HepG2 (cell line): ENCODE measurements around the gene PKD2L1. TPM values are rescaled to one million over a fixed set of nuclear protein-coding genes. Genes with fewer than 3 reads are reported as not detected.
A peak's percentile ranks its signal among the peaks of the same experiment; 100 is the strongest.

ENCODE experiments used
- AHR ChIP-seq: IDR thresholded peaks from 2 replicates; pipeline ENCODE4 v1.6.1; 2018; ENCODE audit warnings: missing genetic modification reagents, missing compliant biosample characterization
- AKAP8 ChIP-seq: sonication (generic); formaldehyde crosslinking; IDR thresholded peaks from 2 replicates; pipeline ENCODE4 v1.5.1; 2020; ENCODE audit warnings: mild to moderate bottlenecking, missing genetic modification reagents
- ATF7-NPFF ChIP-seq: sonication (generic); formaldehyde crosslinking; IDR thresholded peaks from 2 replicates; pipeline ENCODE4 v1.8.1; 2023; ENCODE audit warnings: mild to moderate bottlenecking, low read depth, missing genetic modification reagents, moderate library complexity
- BCL6 ChIP-seq: IDR thresholded peaks from 2 replicates; pipeline ENCODE4 v1.6.1; 2016; ENCODE audit warnings: missing genetic modification reagents, missing compliant biosample characterization
- JUNB ChIP-seq: sonication (generic); formaldehyde crosslinking; IDR thresholded peaks from 2 replicates; pipeline ENCODE4 v1.8.0; 2022; ENCODE audit warnings: missing genetic modification reagents, mild to moderate bottlenecking, borderline replicate concordance
- NRL ChIP-seq: sonication (generic); formaldehyde crosslinking; IDR thresholded peaks from 2 replicates; pipeline ENCODE4 v1.5.0; 2020; ENCODE audit warnings: missing genetic modification reagents, mild to moderate bottlenecking, moderate library complexity, borderline replicate concordance
- SETDB1 ChIP-seq: sonication (generic); formaldehyde crosslinking; IDR thresholded peaks from 2 replicates; pipeline ENCODE4 v1.5.1; 2020; ENCODE audit warnings: missing genetic modification reagents, mild to moderate bottlenecking, borderline replicate concordance
- SNAPC2 ChIP-seq: sonication (generic); formaldehyde crosslinking; IDR thresholded peaks from 2 replicates; pipeline ENCODE4 v1.8.1; 2022; ENCODE audit warnings: mild to moderate bottlenecking, missing genetic modification reagents
- ZNF274 ChIP-seq: sonication (generic); formaldehyde crosslinking; IDR thresholded peaks from 2 replicates; pipeline ENCODE4 v1.5.1; 2020; ENCODE audit warnings: mild to moderate bottlenecking, missing genetic modification reagents
- ZNF713 ChIP-seq: sonication (generic); formaldehyde crosslinking; IDR thresholded peaks from 2 replicates; pipeline ENCODE4 v1.4.0; 2020; ENCODE audit warnings: mild to moderate bottlenecking, missing genetic modification reagents
- ZSCAN31 ChIP-seq: sonication (generic); formaldehyde crosslinking; IDR thresholded peaks from 2 replicates; pipeline ENCODE4 v1.5.0; 2020; ENCODE audit warnings: low read depth, mild to moderate bottlenecking, missing genetic modification reagents
- polyA plus RNA-seq, 8 experiments: library from polyadenylated mRNA; depleted of rRNA in 3 of 8; stranded (reverse) in 7 of 8; unstranded in 1 of 8; fragments of >200 nt; fragmentation: Illumina TruSeq in 4 of 8; extraction: Trizol in 4 of 8; gene quantifications; 2 replicates each; pipeline versions ENCODE4 v1.2.1 to v1.2.3, GENCODE V29; 2011 to 2016; ENCODE audit warnings: low read depth in 4 of 8, missing spikeins in 1 of 8, mixed read lengths in 1 of 8; ENCODE audit not compliant: insufficient read depth in 1 of 8
- total RNA-seq, 5 experiments: library from RNA; depleted of rRNA; stranded (reverse); fragments of >200 nt; fragmentation: Illumina TruSeq; extraction: Trizol; gene quantifications; 2 replicates each; pipeline ENCODE4 v1.2.3, GENCODE V29; 2016; ENCODE audit warnings: low read depth in 1 of 5
- TF ChIP-seq, protein P1 (sequence below): sonication (generic); formaldehyde crosslinking; IDR thresholded peaks from 2 replicates; pipeline ENCODE4 v1.9.0; 2021; ENCODE audit warnings: mild to moderate bottlenecking, missing genetic modification reagents
- TF ChIP-seq, protein P2 (sequence below): sonication (generic); formaldehyde crosslinking; IDR thresholded peaks from 2 replicates; pipeline ENCODE4 v1.4.0; 2020; ENCODE audit warnings: missing genetic modification reagents
- TF ChIP-seq, protein P3 (sequence below), 2 experiments: fragments of 450-650 bp in 1 of 2; sonication (generic) in 1 of 2; formaldehyde crosslinking; IDR thresholded peaks; 2 replicates each; pipeline versions ENCODE4 v1.5.0 to v1.8.0; 2020 to 2022; ENCODE audit warnings: mild to moderate bottlenecking in 1 of 2, missing genetic modification reagents in 1 of 2
- TF ChIP-seq, protein P4 (sequence below): sonication (generic); formaldehyde crosslinking; IDR thresholded peaks from 2 replicates; pipeline ENCODE4 v1.5.1; 2020; ENCODE audit warnings: mild to moderate bottlenecking, missing genetic modification reagents, moderate library complexity

The PKD2L1 gene
- total and polyA plus RNA-seq, 2 of the 13 experiments (the other 11 are each of a cell fraction or from before 2014, with no cell fraction given): 0.07 to 0.15 TPM

DNA sequence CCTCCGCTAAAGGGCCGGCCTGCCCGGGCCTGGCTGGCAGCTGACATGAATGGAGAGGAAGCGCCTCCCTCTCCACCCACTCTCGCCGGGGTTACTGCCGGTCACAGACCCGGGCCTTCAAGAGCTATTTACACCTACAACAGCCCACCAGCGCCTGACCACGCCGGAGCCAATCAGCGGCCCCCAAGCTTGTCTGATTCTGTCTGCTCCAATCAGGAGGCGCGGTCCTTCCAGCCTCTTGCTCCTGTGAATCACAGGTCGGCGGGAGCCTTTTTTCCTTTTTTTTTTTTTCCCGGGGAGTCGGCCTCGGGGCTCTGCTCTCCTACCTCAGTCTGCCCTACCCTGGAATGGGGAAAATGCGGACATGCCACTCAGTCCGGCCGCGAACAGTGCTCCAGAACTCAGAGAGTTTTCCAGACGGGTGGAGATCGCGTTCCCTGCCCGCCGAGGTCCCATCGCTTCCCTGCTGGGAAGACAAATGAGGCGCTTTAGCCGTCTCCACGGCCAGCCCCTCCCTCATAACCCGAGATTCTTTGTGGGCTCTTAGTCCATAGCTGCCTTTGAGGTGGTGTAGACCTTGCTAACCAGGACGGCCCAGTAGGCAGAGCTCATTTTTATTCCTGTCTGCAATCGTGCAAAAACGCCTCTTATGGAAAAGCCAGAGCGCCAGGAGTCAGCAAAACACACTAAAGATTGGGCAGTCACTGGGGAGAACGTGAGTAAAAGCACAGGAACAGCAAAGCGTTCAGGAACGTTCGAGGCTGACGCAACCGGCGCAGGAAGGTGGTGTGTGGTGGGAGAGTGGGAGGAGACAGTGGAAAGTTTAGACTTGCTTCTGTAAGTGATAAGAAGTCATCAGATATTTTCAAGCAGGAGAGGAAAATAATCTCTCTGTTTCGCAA, 43.5 kb upstream of the PKD2L1 start (continued):
- TF ChIP-seq, protein P1, sequence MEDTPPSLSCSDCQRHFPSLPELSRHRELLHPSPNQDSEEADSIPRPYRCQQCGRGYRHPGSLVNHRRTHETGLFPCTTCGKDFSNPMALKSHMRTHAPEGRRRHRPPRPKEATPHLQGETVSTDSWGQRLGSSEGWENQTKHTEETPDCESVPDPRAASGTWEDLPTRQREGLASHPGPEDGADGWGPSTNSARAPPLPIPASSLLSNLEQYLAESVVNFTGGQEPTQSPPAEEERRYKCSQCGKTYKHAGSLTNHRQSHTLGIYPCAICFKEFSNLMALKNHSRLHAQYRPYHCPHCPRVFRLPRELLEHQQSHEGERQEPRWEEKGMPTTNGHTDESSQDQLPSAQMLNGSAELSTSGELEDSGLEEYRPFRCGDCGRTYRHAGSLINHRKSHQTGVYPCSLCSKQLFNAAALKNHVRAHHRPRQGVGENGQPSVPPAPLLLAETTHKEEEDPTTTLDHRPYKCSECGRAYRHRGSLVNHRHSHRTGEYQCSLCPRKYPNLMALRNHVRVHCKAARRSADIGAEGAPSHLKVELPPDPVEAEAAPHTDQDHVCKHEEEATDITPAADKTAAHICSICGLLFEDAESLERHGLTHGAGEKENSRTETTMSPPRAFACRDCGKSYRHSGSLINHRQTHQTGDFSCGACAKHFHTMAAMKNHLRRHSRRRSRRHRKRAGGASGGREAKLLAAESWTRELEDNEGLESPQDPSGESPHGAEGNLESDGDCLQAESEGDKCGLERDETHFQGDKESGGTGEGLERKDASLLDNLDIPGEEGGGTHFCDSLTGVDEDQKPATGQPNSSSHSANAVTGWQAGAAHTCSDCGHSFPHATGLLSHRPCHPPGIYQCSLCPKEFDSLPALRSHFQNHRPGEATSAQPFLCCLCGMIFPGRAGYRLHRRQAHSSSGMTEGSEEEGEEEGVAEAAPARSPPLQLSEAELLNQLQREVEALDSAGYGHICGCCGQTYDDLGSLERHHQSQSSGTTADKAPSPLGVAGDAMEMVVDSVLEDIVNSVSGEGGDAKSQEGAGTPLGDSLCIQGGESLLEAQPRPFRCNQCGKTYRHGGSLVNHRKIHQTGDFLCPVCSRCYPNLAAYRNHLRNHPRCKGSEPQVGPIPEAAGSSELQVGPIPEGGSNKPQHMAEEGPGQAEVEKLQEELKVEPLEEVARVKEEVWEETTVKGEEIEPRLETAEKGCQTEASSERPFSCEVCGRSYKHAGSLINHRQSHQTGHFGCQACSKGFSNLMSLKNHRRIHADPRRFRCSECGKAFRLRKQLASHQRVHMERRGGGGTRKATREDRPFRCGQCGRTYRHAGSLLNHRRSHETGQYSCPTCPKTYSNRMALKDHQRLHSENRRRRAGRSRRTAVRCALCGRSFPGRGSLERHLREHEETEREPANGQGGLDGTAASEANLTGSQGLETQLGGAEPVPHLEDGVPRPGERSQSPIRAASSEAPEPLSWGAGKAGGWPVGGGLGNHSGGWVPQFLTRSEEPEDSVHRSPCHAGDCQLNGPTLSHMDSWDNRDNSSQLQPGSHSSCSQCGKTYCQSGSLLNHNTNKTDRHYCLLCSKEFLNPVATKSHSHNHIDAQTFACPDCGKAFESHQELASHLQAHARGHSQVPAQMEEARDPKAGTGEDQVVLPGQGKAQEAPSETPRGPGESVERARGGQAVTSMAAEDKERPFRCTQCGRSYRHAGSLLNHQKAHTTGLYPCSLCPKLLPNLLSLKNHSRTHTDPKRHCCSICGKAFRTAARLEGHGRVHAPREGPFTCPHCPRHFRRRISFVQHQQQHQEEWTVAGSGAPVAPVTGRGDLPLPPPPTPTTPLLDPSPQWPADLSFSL (CRISPR knock-in tag): no peak
- 0 out of 2 replicates have a peak, but pooled peaks have one; percentile 74 for TF ChIP-seq SNAPC2 (CRISPR knock-in tag)
- TF ChIP-seq, protein P2, sequence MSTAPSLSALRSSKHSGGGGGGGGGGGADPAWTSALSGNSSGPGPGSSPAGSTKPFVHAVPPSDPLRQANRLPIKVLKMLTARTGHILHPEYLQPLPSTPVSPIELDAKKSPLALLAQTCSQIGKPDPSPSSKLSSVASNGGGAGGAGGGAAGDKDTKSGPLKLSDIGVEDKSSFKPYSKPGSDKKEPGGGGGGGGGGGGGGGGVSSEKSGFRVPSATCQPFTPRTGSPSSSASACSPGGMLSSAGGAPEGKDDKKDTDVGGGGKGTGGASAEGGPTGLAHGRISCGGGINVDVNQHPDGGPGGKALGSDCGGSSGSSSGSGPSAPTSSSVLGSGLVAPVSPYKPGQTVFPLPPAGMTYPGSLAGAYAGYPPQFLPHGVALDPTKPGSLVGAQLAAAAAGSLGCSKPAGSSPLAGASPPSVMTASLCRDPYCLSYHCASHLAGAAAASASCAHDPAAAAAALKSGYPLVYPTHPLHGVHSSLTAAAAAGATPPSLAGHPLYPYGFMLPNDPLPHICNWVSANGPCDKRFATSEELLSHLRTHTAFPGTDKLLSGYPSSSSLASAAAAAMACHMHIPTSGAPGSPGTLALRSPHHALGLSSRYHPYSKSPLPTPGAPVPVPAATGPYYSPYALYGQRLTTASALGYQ (CRISPR knock-in tag): no peak
- TF ChIP-seq, protein P3, sequence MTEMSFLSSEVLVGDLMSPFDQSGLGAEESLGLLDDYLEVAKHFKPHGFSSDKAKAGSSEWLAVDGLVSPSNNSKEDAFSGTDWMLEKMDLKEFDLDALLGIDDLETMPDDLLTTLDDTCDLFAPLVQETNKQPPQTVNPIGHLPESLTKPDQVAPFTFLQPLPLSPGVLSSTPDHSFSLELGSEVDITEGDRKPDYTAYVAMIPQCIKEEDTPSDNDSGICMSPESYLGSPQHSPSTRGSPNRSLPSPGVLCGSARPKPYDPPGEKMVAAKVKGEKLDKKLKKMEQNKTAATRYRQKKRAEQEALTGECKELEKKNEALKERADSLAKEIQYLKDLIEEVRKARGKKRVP (CRISPR knock-in tag; IDR thresholded peaks at IDR 0.05): peak; percentile 68 to 99; a peak in 3 of 4 replicates
- no peak for TF ChIP-seq AKAP8 (CRISPR knock-in tag)
- TF ChIP-seq ZNF274 (CRISPR knock-in tag): no peak
- TF ChIP-seq NRL: peak; percentile 7; the same call in 1 of the 2 replicates
- TF ChIP-seq BCL6 (CRISPR knock-in tag): peak; percentile 67; the same call in 1 of the 2 replicates
- peak; percentile 78; the same call in 1 of the 2 replicates for TF ChIP-seq ZSCAN31 (CRISPR knock-in tag)
- TF ChIP-seq, protein P4, sequence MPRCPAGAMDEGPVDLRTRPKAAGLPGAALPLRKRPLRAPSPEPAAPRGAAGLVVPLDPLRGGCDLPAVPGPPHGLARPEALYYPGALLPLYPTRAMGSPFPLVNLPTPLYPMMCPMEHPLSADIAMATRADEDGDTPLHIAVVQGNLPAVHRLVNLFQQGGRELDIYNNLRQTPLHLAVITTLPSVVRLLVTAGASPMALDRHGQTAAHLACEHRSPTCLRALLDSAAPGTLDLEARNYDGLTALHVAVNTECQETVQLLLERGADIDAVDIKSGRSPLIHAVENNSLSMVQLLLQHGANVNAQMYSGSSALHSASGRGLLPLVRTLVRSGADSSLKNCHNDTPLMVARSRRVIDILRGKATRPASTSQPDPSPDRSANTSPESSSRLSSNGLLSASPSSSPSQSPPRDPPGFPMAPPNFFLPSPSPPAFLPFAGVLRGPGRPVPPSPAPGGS (CRISPR knock-in tag): no peak
- 0 out of 2 replicates have a peak, but pooled peaks have one; percentile 6 for TF ChIP-seq JUNB
- no peak for TF ChIP-seq SETDB1 (CRISPR knock-in tag)
- 0 out of 2 replicates have a peak, but pooled peaks have one; percentile 17 for TF ChIP-seq ATF7-NPFF (CRISPR knock-in tag)
- TF ChIP-seq AHR (CRISPR knock-in tag): peak; percentile 87; the same call in 1 of the 2 replicates
- no peak for TF ChIP-seq ZNF713 (CRISPR knock-in tag)
